ENCODE results near the gene NMT2. TPM values are rescaled to one million over a fixed set of nuclear protein-coding genes. Genes with fewer than 3 reads are reported as not detected.
A peak's percentile ranks its signal among the peaks of the same experiment; 100 is the strongest.
"Not testable (repeated sequence)": the region's sequence is repeated elsewhere in the genome, so short reads cannot be mapped to it uniquely, and the experiment has no call there.

NMT2 gene
- 10 to 100 TPM; 47.7 to 50.9 TPM for total RNA-seq

DNA sequence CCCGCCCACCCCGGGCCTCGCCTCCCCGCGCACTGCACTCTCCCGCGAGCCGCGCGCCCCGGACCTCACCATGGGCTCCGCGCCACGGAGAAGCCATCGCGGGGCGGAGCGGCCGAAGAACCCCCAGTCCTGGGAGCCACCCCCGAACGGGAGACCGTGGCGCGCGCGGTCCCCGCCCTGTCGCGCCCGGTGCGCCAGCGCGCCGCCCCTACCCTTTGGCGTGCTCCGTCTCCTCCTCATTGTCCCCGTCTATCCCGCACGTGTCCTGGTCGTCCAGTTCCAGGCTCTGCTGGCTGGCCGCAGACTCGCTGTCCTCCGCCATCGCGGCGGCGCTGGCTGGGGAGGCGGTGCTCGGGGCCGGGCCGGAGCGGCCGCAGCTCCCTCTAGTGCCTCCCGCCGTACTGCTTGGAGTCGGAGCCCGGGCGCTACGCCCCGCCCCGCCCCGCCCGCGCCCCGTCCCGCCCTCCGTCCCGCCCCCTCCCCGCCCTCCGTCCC lies at the start of gene NMT2:
Gene NMT2, minus strand, starts transcription at position 403 of the 495 bp plus-strand sequence. Its CDS starts 81 bp downstream, at position 322.
- H3K27me3 Mint-ChIP-seq = no peaks in the 10 kb centered on the region
- H3K4me1 Mint-ChIP-seq = peaks cover 62% of the 10 kb centered on the region
- ChIA-PET POLR2A (interaction anchor here (1.4 kb wide), 1 partner anchor 209 kb away, joined by 4 read pairs; the partner anchor contains the start of gene MEIG1), CTCF (interaction anchor here (0.7 to 2.1 kb wide), 9 partner anchors 8 to 86 kb away, joined by 3 to 6 read pairs (median 3); no protein-coding TSS in a partner anchor)
- peaks cover 14% of the 10 kb centered on the region for H3K36me3 Mint-ChIP-seq (ENCODE audit: low read depth)
- H3K9me3 Mint-ChIP-seq = no peaks in the 10 kb centered on the region
- H3K4me3 Mint-ChIP-seq = peak within 1 kb of the TSS; percentile 88
- DNase-seq = no peak
- peak within 1 kb of the TSS; percentile 97 for H3K27ac Mint-ChIP-seq

DNA sequence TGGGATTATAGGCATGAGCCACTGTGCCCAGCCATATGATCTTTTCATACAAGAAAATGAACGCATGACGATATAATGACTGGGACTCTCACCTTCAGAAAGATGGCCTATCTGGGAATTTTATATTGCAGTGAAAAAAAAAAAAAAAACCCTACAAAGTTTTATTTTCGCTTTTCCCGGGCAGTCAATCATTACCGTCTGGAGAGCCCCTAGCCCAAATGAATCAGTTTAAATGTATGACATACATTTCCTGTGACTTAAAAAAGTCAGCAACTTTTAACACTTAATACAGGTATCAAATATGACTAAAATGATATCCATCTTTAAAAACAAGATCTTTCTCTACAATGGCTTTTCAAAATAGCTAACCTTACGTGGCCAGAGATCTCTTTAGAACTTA lies 48.2 kb upstream of the NMT2 start:
- peaks cover 21% of the 10 kb centered on the region for H3K36me3 Mint-ChIP-seq (ENCODE audit: low read depth)
- H3K9me3 Mint-ChIP-seq = no peaks in the 10 kb centered on the region
- H3K27ac Mint-ChIP-seq = no peak overlapping the region
- H3K27me3 Mint-ChIP-seq = no peaks in the 10 kb centered on the region
- DNase-seq = no peak
- H3K4me3 Mint-ChIP-seq = no peak overlapping the region
- POLR2A ChIA-PET = no interaction called here
- H3K4me1 Mint-ChIP-seq = peaks cover 2% of the 10 kb centered on the region
- CTCF ChIA-PET = interaction anchor here (0.7 kb wide), 1 partner anchor 41 kb away, joined by 3 read pairs; no protein-coding TSS in a partner anchor

DNA sequence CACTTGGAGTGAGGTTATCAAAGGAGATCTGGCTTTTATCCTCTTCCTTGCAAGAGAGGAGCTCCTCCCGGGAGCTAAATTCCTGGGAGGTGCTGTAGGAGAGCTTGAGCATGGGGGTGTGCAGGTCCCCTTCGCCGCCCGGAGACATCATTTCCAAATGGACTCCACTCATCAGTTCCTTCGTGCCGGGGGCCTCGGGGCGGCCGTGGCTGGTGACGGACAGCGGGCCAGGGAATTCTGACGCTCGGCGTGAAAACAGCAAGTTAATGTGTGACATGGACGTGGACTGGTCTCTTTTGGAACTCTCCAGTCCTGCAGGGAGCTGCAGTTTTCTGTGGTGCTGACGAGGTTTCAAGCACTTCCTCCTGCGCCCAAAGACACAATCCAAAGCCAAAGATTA lies 45.7 kb upstream of the NMT2 start:
- POLR2A ChIA-PET = no interaction called here
- CTCF ChIA-PET = interaction anchor here (0.7 to 1.1 kb wide), 3 partner anchors 13 to 23 kb away, joined by 3 to 4 read pairs (median 3); no protein-coding TSS in a partner anchor

DNA sequence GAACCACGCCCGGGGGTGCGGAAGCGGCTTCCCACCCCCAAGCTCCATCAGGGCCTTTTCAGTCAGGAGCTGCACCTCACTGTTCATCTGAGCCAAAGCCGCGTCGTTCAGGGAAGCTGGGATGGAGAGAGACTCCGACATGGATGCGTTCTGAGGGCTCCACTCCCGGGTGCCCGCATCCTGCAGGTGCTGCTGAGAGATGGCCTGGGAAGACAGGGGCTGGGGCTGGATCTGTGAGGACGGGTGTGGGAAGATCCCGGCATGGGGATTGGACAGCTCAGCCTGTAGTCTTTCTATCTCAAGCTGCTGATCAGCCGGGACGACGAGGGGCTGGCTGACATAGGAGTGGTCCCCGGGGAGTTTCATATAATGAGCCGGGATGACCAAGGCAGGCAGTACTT lies 45.0 kb upstream of the NMT2 start:
- POLR2A ChIA-PET = no interaction called here
- peaks cover 29% of the 10 kb centered on the region for H3K36me3 Mint-ChIP-seq (ENCODE audit: low read depth)
- peak overlapping the region; percentile 31 for H3K27ac Mint-ChIP-seq
- no peaks in the 10 kb centered on the region for H3K9me3 Mint-ChIP-seq
- DNase-seq = no peak
- no peak overlapping the region for H3K4me3 Mint-ChIP-seq
- H3K4me1 Mint-ChIP-seq = peaks cover 33% of the 10 kb centered on the region
- CTCF ChIA-PET = interaction anchor here (0.7 to 1.5 kb wide), 4 partner anchors 12 to 46 kb away, joined by 3 to 4 read pairs (median 3); no protein-coding TSS in a partner anchor
- H3K27me3 Mint-ChIP-seq = no peaks in the 10 kb centered on the region

More for the DNA sequence above, 45.7 kb upstream of the NMT2 start:
- Mint-ChIP-seq H3K4me3 (no peak overlapping the region), H3K4me1 (peaks cover 25% of the 10 kb centered on the region), H3K36me3 (ENCODE audit: low read depth) (peaks cover 24% of the 10 kb centered on the region), H3K27ac (no peak overlapping the region), H3K27me3 (no peaks in the 10 kb centered on the region), H3K9me3 (no peaks in the 10 kb centered on the region)
- no peak for DNase-seq

DNA sequence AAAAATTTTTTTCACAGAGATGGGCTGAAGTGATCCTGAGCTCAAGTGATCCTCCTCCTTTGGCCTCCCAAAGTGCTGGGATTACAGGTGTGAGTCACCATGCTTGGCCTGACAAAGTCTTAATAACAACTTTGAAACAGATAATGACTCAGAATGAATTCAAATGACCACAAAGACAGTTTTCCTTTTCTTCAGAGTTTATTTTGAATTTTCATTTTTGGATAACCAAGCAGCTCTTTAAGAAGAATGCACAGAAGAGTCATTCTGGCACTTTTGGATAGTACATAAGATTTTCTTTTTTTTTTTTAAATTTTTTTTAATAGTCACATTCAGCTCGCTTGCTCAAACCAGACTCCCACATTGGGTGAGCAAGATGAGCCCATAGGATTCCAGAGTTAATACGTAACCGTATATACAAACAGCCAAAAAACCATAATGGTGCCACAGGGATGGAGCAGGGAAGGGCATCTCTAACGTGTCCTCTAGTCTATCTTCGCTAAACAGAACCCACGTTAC lies 43.0 kb upstream of the NMT2 start:
- ChIA-PET CTCF (interaction anchor here (0.6 to 1.1 kb wide), 2 partner anchors 35 to 243 kb away, joined by 3 to 4 read pairs; no protein-coding TSS in a partner anchor), POLR2A (no interaction called here)
- peaks cover 39% of the 10 kb centered on the region for H3K36me3 Mint-ChIP-seq (ENCODE audit: low read depth)
- no peak for DNase-seq
- no peaks in the 10 kb centered on the region for H3K27me3 Mint-ChIP-seq
- H3K4me1 Mint-ChIP-seq = peaks cover 52% of the 10 kb centered on the region
- H3K9me3 Mint-ChIP-seq = peaks cover 1% of the 10 kb centered on the region
- no peak overlapping the region for H3K4me3 Mint-ChIP-seq
- peak overlapping the region; percentile 31 for H3K27ac Mint-ChIP-seq

DNA sequence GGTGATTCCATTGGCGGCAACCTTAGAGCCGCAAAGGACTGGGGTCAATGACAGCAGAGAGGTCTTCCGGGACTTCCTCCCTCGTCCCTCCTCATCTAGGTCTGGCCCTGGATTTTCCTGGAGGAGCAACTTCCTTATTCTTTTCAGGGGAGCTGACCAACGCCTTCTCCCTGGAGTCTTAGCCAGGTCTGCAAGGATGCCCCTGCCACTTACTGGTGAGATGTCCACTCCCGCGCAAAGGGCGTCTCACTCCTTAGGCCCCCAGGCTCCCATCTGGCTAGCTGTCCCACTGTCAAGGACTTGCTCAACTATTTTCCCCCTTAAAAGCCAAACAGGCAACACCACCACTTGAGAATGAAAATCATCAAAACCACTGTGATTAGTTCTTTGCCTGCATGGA lies 42.0 kb upstream of the NMT2 start:
- Mint-ChIP-seq H3K4me1 (peaks cover 61% of the 10 kb centered on the region), H3K36me3 (ENCODE audit: low read depth) (peaks cover 47% of the 10 kb centered on the region), H3K27ac (no peak overlapping the region), H3K9me3 (peaks cover 5% of the 10 kb centered on the region), H3K4me3 (no peak overlapping the region), H3K27me3 (no peaks in the 10 kb centered on the region)
- CTCF ChIA-PET = interaction anchor here (0.6 to 1.1 kb wide), 2 partner anchors 36 to 1252 kb away, joined by 3 read pairs; no protein-coding TSS in a partner anchor
- no peak for DNase-seq
- POLR2A ChIA-PET = no interaction called here

DNA sequence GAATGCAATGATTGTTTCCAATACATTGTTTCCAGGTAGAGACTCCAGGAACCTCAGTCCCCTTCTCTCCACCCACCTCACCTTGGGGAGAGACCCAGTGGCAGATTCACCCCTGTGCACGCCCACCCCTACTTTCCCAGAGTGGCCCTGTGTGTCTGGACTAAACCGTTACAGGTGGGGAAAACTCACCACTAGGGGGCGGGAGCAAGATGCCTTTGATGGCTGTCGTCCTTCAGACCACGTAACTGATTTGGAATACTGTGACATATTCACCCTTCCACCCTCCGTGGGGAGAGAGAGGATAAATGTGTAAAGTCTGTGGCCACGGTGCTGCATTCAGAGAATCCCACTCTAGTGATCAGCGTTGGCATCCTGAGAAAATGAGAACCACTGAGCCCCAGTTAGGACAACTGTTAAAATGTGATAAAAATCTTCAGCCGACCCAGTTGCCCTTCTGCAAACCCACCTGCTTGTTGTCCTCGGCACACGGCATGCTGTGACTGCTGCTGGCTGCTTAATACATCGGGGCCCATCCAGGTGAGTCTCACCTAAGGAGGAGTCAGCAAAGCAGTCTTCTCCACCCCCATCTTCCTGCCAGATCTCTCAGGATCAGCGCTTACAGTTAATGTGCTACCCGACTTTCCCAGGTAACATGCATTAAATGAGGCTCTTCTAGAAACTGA lies 41.5 kb upstream of the NMT2 start:
- H3K9me3 Mint-ChIP-seq = peaks cover 6% of the 10 kb centered on the region
- POLR2A ChIA-PET = no interaction called here
- H3K4me1 Mint-ChIP-seq = peaks cover 61% of the 10 kb centered on the region
- CTCF ChIA-PET = no interaction called here
- DNase-seq = peak; percentile 86
- H3K4me3 Mint-ChIP-seq = no peak overlapping the region
- peaks cover 48% of the 10 kb centered on the region for H3K36me3 Mint-ChIP-seq (ENCODE audit: low read depth)
- peak overlapping the region; percentile 51 for H3K27ac Mint-ChIP-seq
- no peaks in the 10 kb centered on the region for H3K27me3 Mint-ChIP-seq

DNA sequence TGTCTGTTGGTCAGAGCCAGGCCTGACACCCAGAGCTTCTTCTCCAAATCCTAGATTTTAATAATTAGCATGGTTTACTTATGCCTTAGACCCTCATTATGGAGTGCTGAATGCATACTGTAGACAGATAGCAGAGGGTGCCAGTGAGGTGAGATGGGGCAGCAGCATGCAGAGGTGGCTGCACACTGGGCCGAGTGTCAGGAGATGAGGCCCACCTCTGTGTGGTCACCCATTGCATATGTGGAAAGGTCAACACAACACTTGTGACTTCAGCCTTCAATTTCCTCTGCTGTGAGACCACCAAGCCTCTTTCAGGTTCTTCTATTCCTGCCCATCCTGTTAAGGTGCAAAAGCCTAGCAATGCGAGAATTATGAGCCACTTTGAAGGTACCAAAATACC lies 39.7 kb upstream of the NMT2 start:
- H3K36me3 Mint-ChIP-seq (ENCODE audit: low read depth) = peaks cover 47% of the 10 kb centered on the region
- peak overlapping the region; percentile 99 for H3K27ac Mint-ChIP-seq
- ChIA-PET CTCF (interaction anchor here (1.2 to 1.9 kb wide), 3 partner anchors 18 to 115 kb away, joined by 3 to 6 read pairs (median 3); no protein-coding TSS in a partner anchor), POLR2A (no interaction called here)
- DNase-seq = no peak
- H3K4me1 Mint-ChIP-seq = peaks cover 66% of the 10 kb centered on the region
- peak overlapping the region; percentile 75 for H3K4me3 Mint-ChIP-seq
- no peaks in the 10 kb centered on the region for H3K27me3 Mint-ChIP-seq
- peaks cover 9% of the 10 kb centered on the region for H3K9me3 Mint-ChIP-seq

DNA sequence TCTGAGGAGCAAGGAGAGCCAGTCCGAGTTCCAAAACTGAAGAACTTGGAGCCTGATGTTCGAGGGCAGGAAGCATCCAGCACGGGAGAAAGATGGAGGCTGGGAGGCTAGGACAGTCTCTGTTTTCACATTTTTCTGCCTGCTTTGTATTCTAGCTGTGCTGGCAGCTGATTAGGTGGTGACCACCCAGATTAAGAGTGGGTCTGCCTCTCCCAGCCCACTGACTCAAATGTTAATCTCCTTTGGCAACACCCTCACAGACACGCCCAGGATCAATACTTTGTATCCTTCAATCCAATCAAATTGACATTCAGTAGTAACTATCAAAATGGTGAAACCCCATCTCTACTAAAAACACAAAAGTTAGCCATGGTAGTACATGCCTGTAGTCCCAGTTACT lies 38.9 kb upstream of the NMT2 start:
- DNase-seq, POLR2A ChIA-PET, H3K9me3 Mint-ChIP-seq, H3K4me3 Mint-ChIP-seq, H3K27me3 Mint-ChIP-seq: not testable (repeated sequence)
- peaks cover 74% of the 10 kb centered on the region for H3K4me1 Mint-ChIP-seq
- CTCF ChIA-PET = interaction anchor here (1.9 kb wide), 1 partner anchor 40 kb away, joined by 6 read pairs; no protein-coding TSS in a partner anchor
- H3K27ac Mint-ChIP-seq = peak overlapping the region; percentile 99
- peaks cover 40% of the 10 kb centered on the region for H3K36me3 Mint-ChIP-seq (ENCODE audit: low read depth)

DNA sequence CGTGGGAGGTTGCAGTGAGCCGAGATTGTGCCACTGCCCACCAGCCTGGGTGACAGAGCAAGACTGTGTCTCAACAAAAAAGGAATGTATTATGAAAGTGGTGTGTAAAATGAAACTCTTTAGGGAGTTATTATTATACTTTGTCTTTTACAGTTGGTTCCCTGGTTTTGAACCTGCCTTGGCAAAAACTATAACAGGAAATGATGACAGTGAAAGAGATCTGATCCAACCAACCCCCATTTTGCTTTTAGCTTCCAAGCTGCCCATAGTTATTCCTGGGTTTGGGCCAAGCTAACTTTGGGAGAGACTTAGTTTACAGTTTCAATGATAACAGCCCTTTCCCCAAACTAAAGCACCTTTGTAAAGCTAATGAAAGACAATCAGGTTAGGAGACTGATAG lies 34.1 kb upstream of the NMT2 start:
- no peak for DNase-seq
- Mint-ChIP-seq H3K9me3 (peaks cover 9% of the 10 kb centered on the region), H3K4me3 (no peak overlapping the region), H3K36me3 (ENCODE audit: low read depth) (peaks cover 22% of the 10 kb centered on the region), H3K4me1 (peaks cover 43% of the 10 kb centered on the region), H3K27ac (peak overlapping the region; percentile 47), H3K27me3 (no peaks in the 10 kb centered on the region)
- ChIA-PET CTCF (interaction anchor here (0.5 to 3.3 kb wide), 2 partner anchors 11 to 23 kb away, joined by 7 to 14 read pairs; no protein-coding TSS in a partner anchor), POLR2A (no interaction called here)

DNA sequence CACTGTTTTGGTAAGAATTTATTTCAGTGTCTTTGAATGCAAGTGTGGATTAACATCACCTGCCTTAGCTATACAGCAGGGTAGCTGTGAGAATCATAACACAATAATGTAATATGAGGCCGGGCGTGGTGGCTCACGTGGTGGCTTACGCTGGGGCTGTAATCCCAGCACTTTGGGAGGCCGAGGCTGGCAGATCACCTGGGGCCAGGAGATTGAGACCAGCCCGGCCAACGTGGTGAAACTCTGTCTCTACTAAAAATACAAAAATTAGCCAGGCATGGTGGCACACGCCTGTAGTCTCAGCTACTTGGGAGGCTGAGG lies 33.8 kb upstream of the NMT2 start:
- H3K27me3 Mint-ChIP-seq, H3K4me3 Mint-ChIP-seq, H3K27ac Mint-ChIP-seq, POLR2A ChIA-PET, DNase-seq, H3K9me3 Mint-ChIP-seq: not testable (repeated sequence)
- H3K36me3 Mint-ChIP-seq (ENCODE audit: low read depth) = peaks cover 22% of the 10 kb centered on the region
- CTCF ChIA-PET = interaction anchor here (1.2 to 3.3 kb wide), 2 partner anchors 11 kb away, joined by 4 to 14 read pairs; no protein-coding TSS in a partner anchor
- peaks cover 42% of the 10 kb centered on the region for H3K4me1 Mint-ChIP-seq

DNA sequence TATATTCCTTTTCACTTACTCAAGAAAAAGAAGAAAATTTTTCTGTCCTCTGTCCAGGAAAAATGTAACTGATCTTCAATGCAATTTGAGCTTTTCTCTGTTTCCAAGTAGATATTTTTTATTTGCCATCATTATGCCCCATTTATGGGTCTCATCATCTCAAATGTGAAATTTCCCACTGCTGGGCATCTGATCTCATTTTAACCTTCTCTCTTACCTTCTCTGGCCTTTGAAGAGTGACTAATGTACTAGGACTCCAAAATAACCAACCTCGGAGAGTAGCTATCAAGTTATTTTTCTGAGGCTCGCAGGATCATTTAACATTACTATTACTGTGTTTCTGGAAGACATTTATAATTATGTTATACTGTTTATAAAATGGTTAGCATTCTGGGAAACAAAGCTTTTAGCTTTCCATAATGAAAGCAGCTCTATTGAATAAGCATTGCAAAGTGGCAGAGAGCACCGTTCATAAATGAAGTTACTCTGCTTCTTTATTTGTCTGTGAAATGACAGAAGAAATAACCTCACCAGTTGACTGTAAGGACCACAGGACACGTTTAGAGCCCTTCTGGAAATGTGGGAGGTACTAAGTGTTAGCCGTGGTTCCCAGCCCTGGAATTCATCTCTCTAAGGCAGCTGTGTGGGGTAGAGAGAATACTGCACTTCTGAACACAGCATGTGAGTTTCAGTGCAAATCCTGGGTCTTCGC lies 33.3 kb upstream of the NMT2 start:
- no peak overlapping the region for H3K27ac Mint-ChIP-seq
- CTCF ChIA-PET = interaction anchor here (1.2 to 3.3 kb wide), 2 partner anchors 10 to 12 kb away, joined by 4 to 14 read pairs; no protein-coding TSS in a partner anchor
- no peak overlapping the region for H3K4me3 Mint-ChIP-seq
- no peak for DNase-seq
- no peaks in the 10 kb centered on the region for H3K27me3 Mint-ChIP-seq
- H3K4me1 Mint-ChIP-seq = peaks cover 42% of the 10 kb centered on the region
- POLR2A ChIA-PET = no interaction called here
- peaks cover 20% of the 10 kb centered on the region for H3K36me3 Mint-ChIP-seq (ENCODE audit: low read depth)
- H3K9me3 Mint-ChIP-seq = peaks cover 9% of the 10 kb centered on the region

DNA sequence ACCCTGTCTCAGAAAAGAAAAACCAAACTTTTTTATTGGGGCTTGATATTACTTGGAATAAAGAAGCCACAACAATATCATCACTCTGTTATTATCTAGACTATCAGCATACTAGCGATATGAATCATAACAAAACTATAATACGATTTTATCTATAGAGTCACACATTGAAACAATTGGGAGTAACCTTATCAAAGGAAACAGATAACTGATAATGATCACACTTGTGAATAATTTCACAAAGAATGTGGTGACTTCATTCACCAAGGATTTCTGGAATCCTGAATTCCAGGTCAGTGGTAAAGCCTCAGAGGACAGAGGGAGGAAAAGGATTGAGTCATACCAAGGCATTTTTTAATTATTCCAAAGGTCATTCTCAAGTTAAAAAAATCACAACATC lies 32.1 kb upstream of the NMT2 start:
- CTCF ChIA-PET = no interaction called here
- H3K27me3 Mint-ChIP-seq = no peaks in the 10 kb centered on the region
- peaks cover 10% of the 10 kb centered on the region for H3K36me3 Mint-ChIP-seq (ENCODE audit: low read depth)
- H3K9me3 Mint-ChIP-seq = peaks cover 5% of the 10 kb centered on the region
- no peak overlapping the region for H3K4me3 Mint-ChIP-seq
- no peak for DNase-seq
- H3K27ac Mint-ChIP-seq = no peak overlapping the region
- POLR2A ChIA-PET = no interaction called here
- peaks cover 37% of the 10 kb centered on the region for H3K4me1 Mint-ChIP-seq
